Stimulated activated CD8-positive, alpha-beta memory T cell treated with anti-CD3 and anti-CD28 coated beads, Interleukin-7, amount 100 ng/mL, for 24 hours (primary cell): ENCODE data around the gene ALMS1.
"Not testable (repeated sequence)": the region's sequence is repeated elsewhere in the genome, so short reads cannot be mapped to it uniquely, and the experiment has no call there.

Source experiments
- DNase-seq: peaks from one replicate; pipeline ENCODE4 v3.0.0-alpha.2; 2020; ENCODE audit warnings: low read depth

Gene ALMS1, protein sequence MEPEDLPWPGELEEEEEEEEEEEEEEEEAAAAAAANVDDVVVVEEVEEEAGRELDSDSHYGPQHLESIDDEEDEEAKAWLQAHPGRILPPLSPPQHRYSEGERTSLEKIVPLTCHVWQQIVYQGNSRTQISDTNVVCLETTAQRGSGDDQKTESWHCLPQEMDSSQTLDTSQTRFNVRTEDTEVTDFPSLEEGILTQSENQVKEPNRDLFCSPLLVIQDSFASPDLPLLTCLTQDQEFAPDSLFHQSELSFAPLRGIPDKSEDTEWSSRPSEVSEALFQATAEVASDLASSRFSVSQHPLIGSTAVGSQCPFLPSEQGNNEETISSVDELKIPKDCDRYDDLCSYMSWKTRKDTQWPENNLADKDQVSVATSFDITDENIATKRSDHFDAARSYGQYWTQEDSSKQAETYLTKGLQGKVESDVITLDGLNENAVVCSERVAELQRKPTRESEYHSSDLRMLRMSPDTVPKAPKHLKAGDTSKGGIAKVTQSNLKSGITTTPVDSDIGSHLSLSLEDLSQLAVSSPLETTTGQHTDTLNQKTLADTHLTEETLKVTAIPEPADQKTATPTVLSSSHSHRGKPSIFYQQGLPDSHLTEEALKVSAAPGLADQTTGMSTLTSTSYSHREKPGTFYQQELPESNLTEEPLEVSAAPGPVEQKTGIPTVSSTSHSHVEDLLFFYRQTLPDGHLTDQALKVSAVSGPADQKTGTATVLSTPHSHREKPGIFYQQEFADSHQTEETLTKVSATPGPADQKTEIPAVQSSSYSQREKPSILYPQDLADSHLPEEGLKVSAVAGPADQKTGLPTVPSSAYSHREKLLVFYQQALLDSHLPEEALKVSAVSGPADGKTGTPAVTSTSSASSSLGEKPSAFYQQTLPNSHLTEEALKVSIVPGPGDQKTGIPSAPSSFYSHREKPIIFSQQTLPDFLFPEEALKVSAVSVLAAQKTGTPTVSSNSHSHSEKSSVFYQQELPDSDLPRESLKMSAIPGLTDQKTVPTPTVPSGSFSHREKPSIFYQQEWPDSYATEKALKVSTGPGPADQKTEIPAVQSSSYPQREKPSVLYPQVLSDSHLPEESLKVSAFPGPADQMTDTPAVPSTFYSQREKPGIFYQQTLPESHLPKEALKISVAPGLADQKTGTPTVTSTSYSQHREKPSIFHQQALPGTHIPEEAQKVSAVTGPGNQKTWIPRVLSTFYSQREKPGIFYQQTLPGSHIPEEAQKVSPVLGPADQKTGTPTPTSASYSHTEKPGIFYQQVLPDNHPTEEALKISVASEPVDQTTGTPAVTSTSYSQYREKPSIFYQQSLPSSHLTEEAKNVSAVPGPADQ (N-terminal part only)

DNA sequence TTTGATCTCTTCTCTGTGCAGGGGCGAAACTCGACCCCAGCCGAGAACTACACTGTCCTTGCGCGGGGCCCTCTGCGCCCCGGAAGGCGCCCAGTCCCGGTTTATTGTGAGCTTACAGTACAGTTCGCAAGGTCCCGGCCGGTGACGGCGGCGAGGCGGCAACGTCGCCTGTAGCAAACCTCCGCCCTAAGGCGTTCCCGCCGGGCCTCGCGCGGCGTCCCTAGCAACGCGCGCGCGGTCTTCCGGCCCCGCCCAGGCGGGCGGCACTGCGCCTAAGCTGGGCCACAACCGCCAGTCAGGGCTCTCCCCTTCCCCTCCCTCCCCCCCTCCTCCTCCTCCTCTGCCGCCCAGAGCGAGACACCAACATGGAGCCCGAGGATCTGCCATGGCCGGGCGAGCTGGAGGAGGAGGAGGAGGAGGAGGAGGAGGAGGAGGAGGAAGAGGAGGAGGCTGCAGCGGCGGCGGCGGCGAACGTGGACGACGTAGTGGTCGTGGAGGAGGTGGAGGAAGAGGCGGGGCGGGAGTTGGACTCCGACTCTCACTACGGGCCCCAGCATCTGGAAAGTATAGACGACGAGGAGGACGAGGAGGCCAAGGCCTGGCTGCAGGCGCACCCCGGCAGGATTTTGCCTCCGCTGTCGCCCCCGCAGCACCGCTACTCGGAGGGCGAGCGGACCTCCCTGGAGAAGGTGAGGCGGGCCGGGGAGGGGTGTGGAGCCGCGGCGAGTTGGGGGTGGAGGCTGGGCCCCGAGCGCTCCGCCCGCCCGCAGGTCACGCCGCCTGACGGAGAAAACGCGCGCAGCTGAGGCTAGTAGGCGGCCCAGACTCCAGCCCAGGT lies at the start of gene ALMS1:
Gene ALMS1, plus strand, starts transcription at position 333 of the 838 bp plus-strand sequence. Its CDS starts 33 bp downstream, at position 366.
- DNase-seq, result peak; percentile 67

DNA sequence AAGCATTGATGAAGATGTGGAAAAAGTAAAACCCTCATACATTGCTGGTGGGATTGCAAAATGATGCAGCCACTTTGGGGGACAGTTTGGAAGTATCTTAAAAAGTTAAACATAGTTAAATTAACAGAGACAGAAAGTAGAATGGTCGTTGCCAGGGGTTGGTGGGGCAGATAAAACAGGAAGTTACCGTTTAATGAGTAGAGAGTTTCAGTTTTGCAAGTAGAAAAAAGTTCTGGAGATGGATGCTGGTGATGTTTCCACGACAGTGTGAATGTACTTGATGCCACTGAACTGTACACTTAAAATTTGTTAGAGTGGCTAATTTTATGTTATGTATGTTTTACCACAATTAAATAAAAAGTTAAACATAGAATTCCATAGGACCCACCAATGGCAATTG lies 47.8 kb upstream of the ALMS1 start:
- no peak for DNase-seq

DNA sequence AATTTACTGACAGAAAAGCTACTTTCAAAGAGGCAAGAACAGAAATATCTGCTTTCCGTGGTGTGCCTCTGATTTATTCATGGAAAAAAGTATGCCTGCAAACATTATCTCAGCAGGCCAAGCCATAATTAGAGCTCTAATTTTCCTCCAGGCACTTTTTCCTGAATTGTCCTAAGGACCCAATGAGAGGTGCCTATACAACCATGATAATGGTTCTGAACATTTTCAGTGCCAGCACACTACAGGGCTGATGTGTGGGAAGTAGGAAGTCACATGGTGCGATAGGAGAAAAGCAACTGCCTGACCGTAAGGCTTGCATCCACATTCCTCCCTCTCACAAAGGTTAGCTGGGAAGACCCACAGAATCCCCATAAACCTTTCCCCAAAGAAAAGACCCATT lies 46.4 kb upstream of the ALMS1 start:
- DNase-seq, result no peak

DNA sequence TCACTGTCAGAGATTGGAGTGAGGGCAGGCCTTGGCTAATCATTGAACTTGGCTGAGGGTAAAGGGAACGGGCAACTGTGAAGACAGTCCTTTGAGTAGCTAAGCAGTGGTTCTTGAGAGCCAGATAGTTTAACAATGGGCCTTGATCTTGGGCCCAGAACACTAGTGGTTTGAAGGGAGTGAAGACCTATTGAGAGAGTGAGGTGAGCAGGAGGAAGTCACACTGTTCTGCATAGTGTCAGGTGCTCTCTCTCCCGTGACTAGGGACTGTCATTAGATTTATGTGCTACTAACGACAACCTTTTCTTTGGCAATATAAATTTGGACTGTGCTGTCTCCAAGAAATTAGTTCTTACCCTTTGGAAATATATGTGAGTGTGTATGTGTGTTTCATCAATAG lies 44.6 kb upstream of the ALMS1 start:
- DNase-seq, result no peak

DNA sequence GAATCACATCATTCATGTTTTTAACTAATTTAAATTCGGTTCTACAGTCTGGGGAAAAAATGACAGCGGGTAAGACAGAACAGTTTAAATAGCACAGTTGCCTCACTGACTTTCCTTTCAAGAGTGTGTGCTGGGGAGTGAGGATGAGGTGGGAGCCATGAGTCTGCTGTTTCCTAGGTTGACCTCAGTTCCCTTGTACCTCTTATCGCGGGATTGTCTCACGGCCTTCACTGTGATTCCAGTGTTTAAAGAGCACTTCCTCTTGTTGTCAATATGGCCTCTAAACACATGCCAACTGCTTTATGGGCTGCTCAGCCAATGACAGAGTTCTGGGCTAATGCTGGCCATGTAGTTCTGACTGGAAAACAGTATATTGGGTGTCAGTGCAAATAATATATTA lies 41.6 kb upstream of the ALMS1 start:
- no peak for DNase-seq

DNA sequence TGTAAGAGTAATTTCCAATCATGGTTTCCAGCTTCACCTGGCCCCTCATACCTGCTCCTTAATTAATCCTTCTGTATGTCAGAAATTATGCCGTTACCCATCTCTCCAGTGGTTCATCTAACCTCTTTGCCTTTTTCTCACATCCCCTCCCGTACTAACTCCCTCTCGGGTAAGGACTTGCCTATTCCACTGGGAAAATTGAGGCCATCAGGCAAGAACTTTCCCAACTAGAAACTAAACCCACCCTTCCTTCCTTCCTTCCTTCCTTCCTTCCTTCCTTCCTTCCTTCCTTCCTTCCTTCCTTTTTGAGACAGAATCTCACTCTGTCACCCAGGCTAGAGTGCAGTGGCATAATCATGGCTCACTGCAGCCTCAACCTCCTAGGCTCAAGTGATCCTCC lies 40.9 kb upstream of the ALMS1 start:
- DNase-seq, result not testable (repeated sequence)

DNA sequence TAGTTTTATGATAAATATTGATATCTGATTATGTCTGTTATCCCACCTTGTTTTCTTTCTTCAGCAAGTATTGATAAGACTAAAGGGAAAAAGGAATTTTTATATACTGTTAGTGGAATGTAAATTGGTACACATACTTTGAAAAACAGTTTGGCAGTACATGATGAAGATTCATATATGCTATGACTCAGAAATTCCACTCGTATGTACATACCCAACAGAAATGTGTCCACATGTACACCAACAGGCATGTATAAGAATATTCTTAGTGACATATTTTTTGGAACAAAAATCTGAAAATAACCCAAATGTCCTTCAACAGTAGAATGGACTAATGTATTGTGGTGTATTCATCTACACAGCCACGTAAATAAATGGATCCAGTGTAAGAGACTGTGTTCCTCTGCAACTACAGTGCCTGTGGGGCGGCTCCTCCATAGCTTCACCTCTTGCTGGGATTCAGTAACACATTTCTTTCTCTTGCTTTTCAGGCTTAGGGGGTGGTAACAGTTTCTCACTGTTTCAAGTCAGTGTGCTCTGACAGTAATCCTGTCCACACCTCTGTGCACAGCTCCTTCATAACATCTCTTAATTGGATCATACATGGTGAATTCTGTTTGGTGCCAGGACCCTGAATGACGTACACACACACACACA lies 35.5 kb upstream of the ALMS1 start:
- DNase-seq, result no peak

DNA sequence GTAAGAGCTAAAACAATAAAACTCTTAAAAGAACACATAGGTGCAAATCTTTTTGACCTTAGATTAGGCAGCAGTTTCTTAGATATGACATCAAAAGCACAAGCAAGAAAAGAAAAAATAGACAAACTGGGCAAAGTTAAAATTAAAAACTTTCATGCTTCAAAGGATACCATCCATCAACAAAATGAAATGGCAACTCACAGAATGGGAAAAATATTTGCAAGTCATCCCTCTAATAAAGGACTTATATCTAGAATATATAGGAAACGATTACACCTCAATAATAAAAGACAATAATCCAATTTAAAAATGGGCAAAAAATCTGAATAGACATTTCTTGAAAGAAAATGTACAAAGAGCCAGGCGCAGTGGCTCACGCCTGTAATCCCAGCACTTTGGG lies 29.5 kb upstream of the ALMS1 start:
- DNase-seq, result no peak

DNA sequence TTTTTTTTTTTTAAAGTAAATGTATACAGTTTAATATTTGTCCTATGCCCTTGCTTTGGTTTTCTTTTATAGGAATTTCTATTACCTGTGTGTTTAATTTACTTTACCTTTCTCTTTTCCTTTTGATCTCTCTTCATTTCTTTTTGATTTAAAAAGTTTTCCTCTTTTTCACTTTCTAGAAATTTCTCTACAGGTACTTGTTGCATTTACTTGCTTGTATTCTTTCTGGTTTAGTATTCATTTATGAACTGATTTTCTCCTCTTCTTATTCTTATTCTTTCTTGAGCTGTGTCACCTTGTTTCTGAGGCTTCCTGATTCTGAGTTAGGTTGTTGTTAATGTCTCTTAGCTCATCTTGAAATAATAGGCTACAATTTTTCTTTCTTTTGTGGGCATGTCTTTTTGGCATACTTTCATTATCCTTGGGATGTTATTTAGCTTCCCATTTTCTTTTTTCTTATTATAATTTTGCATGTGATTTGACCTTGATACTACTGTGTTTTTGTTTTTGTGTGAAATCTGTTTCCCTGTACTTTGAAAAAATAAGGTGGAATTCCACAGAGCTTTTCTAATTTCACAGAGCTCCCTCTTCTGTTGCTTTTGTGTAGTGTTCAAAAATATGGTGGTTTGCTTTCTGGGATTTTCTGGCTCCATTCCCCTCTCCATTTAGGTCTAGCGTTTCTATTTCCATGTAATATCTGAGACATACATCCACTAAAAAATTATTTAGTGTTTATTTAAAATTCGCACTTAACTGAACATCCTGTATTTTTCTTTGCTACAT lies 25.5 kb upstream of the ALMS1 start:
- DNase-seq, result no peak

DNA sequence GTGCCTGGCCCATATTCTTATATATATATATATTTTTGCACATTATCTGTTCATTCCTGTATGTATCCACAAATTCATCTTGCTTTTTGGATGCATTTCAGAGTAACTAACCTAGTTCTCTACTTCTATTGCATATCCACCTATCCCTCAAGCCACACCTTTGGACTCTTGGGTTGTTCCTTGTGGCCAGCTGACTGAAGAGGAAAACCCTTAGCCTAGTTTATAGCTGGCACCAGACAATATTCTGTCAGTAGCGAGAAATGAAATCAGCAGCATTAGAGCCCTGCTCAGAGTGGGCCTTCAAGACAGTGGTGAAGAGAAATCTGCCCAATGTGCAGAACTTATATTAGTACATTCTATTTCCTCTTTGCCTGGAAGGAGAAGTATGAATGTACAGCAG lies 19.6 kb upstream of the ALMS1 start:
- DNase-seq, result no peak

DNA sequence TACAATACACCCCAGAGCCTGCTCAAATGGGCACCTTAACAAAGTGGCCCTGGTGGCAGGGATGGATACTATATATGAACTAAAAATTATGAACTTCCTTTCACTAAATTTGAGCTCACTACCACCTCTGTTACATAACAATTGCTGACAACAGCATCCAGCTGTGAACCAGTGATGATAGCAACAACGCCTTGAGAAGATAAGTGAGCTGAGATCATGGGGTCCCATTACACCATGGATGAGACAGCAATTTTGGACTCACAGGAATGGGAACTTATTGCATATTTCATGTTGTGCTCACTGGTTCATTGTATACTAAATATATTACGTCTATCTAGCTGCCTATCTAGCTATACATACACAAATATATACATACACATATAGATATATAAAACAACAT lies 16.9 kb upstream of the ALMS1 start:
- DNase-seq, result no peak

DNA sequence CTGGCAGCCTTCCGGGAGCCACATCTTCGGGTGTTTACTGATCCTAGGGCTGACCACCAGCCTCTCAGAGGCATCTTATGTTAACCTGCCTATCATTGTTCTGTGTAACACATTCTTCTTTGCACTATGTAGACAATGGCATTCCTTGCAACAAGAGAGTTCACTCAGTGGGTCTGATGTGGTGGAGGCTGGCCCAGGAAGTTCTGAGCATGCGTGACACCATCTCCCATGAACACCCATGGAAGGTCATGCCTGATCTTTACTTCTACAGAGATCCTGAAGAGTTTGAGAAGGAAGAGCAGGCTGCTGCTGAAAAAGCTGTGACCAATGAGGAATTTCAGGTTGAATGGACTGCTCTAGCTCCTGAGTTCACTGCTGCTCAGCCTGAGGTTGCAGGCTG lies 15.3 kb upstream of the ALMS1 start:
- DNase-seq, result no peak

DNA sequence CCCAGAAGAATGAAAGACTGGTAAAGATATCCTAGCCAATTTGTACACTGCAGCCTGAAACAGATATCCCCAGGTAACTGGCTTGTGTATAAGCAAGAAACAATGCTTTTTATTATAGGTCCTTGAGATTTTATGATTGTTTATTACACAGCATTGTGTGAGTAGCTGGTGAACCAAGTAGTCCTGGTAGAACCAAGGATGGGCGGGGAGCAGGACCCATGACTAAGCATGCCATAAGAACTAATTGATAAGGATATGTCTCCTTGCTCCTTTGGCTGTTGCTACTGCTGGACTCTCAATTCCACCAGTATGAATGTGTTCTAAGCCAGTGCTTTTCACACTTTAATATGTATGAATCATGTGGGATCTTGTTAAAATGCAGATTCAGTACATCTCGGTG lies 12.3 kb upstream of the ALMS1 start:
- no peak for DNase-seq

DNA sequence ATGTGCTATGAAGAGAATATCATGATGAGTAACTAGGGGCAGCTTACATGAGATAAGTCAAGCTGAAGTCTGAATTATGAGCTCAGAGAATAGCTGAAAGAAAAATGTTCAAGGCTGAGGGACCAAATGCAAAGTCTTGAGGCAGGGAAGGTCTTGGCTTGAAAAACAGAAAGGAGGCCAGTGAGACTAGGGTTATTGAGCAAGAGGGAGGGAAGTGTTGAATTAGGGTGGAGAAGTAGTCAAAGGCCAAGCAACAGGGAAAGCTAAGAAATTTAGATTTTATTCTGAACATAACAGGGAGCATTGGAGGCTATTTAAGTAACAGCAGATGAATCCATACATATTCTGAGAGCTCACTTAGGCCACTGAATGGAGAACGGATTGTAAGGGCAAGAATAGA lies 11.4 kb upstream of the ALMS1 start:
- no peak for DNase-seq

DNA sequence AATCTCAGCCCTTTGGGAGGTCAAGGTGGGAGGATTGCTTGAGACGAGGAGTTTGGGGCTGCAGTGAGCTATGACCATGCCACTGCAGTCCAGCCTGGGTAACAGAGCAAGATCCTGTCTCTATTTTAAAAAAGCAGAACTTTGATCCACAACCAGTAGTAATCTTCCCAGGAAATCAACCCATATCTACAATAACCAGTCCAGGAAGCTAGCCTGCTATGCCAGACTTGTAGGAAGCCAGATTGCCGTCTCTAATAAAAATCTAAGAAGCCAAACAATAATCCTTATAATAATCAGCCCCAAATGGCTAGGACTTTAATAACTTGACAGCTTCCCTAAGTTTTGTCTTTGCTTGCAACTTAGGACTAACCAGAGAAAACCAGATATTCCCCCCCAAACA lies 9.0 kb upstream of the ALMS1 start:
- no peak for DNase-seq

DNA sequence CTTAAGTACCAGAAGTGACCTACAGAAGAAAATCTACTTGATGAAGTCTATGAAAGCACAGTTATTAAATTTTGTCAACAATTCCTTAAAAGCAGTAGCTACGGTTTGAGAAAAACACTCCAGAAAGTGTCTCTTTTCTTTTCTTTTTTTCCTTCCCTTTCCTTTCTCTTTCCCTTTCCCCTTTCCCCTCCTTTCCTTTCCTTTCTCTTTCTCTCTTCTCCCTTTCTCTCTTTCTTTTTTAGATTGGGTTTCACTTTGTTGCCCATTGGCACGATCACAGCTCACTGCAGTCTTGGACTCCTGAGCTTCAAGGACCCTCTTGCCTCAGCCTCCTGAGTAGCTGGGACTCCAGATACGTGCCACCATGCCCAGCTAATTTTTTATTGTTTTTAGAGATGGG lies 2.6 kb upstream of the ALMS1 start:
- no peak for DNase-seq

DNA sequence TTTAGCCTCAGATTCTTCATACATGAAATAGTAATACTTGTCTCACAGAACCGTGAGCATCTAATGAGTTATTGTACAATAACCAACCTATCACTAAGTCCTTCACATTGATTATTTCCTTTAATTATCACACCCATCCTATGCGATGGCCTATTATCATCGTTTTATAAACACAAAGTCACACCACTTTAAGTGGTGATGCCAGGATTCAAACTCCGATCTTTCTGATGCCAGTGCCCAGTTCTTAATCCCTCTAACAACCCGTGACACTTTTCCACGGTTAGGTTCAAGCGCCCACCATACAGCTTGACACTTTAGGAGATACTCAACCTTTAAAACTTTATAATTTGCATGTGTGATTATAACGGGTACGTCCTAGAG lies 523 bp upstream of the ALMS1 start:
- no peak for DNase-seq

DNA sequence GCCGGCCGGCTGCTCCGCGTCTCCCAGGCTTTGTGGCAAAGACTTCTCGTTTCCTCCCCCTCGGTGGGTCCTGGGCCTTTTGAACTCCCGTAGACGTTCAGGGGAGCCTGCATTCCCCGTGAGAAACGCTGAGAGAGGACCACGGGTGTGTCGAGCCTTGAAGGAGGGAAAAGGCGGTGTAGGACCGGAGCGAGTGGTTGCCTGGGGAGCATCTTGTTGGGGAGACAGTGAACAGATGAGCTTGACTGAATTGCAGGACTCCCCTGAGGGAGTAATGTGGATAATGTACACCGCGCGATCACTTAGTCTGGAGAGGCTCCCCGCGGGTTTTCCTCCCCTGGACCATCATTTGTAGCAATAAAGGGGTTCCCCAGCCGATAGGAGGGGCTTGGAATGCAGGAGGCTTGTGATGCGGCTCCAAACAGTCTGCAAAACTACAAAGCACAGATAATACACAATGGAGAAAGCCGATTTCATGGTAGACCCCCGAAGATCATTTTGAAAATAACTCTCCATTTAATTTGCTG lies 769 bp downstream of the ALMS1 start:
- no peak for DNase-seq

DNA sequence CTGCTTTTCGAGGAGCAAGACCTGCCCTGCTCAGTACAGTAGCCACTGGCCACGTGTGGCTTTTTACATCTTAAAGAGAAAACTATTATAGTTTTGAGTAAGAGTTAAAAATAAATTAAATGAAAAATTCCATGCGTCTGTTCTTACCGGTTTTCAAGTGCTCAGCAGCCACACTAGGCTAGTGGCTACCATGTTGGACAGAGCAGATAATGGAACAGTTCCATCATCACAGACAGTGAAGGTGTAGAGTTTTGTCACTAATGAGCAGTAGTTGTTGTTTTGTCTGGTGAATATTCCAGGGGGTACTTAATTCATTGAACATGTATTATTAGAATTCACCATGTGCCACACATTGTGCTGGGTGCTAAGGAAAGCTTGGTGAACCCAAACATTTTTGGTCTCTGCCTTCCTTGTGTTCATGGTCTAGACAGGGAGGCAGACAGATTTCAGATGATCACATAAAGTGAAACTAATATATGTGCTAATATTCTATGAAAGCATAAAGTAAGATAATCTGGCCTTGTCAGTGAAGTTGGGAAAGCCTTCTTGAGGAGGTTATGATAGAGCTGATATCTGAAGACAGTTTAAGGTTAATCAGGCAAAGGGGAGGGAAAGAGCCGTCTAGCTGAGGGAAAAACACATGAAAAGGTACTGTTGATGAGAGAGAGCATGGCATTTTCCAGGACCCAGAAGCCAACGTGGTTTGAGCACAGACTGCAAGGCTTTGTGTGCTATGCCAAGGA lies 1.4 kb downstream of the ALMS1 start:
- DNase-seq, result no peak
